OCI-LY7 (cell line): ENCODE data around the gene ST3GAL3. TPM values are rescaled to one million over a fixed set of nuclear protein-coding genes. Genes with fewer than 3 reads are reported as not detected.

Experiments
- BruUV-seq: library from RNA; stranded (reverse); fragments of 400-500 nt; replicated peaks from 2 replicates; lab custom pipeline; 2021; lab: Mats Ljungman, UMichigan
- CTCF ChIA-PET: fragments of 300-600 bp; sonication (Branson Sonifier 250); formaldehyde crosslinking; loops from one replicate; lab custom pipeline; 2022; ENCODE audit warnings: antibody characterized with exemption; ENCODE audit not compliant: unreplicated experiment; lab: Charles Lee
- POLR2A ChIA-PET: fragments of 300-600 bp; sonication (Branson Sonifier 250); formaldehyde crosslinking; loops from one replicate; lab custom pipeline; 2022; ENCODE audit warnings: antibody characterized with exemption; lab: Charles Lee
- DNase-seq: peaks from one replicate; pipeline ENCODE4 v3.0.0-alpha.2; 2015; ENCODE audit warnings: low spot score
- H2AFZ ChIP-seq: fragments of 200-600 bp; sonication (generic), shearing (Covaris generic); 2 replicates; pipeline ENCODE4 v1.6.1; 2014; ENCODE audit warnings: mild to moderate bottlenecking, antibody characterized with exemption, low read length, moderate library complexity
- H3K27ac ChIP-seq: fragments of 200-600 bp; sonication (generic); 2 replicates; pipeline ENCODE4 v1.5.1; 2014; ENCODE audit warnings: mixed run types, low read depth, mild to moderate bottlenecking, moderate library complexity, low read length, inconsistent platforms; ENCODE audit not compliant: poor library complexity, severe bottlenecking
- H3K36me3 ChIP-seq: fragments of 200-600 bp; sonication (generic); 2 replicates; pipeline ENCODE4 v1.6.1; 2014; ENCODE audit warnings: mild to moderate bottlenecking, antibody characterized with exemption, low read length, moderate library complexity, mixed read lengths; ENCODE audit not compliant: insufficient read depth
- H3K4me1 ChIP-seq: fragments of 200-600 bp; sonication (generic); 2 replicates; pipeline ENCODE4 v1.5.1; 2014; ENCODE audit warnings: mild to moderate bottlenecking, low read length; ENCODE audit not compliant: insufficient read depth, poor library complexity, severe bottlenecking
- H3K4me2 ChIP-seq: fragments of 200-600 bp; sonication (generic); 2 replicates; pipeline ENCODE4 v1.6.1; 2014; ENCODE audit warnings: mild to moderate bottlenecking, low read length
- H3K4me3 ChIP-seq: fragments of 200-600 bp; sonication (generic); 2 replicates; pipeline ENCODE4 v1.5.1; 2014; ENCODE audit warnings: mild to moderate bottlenecking, low read depth, low read length; ENCODE audit not compliant: poor library complexity, severe bottlenecking
- H3K79me2 ChIP-seq: fragments of 200-600 bp; sonication (generic); 2 replicates; pipeline ENCODE4 v1.6.1; 2016; ENCODE audit warnings: low read depth, mild to moderate bottlenecking, low read length, moderate library complexity, mixed read lengths; ENCODE audit not compliant: insufficient read depth
- H3K9me2 ChIP-seq: fragments of 200-600 bp; sonication (generic); 2 replicates; pipeline ENCODE4 v1.6.1; 2016; ENCODE audit warnings: mild to moderate bottlenecking, low read length, mixed read lengths; ENCODE audit not compliant: insufficient read depth
- H3K9me3 ChIP-seq: fragments of 200-600 bp; sonication (generic); 2 replicates; pipeline ENCODE4 v1.6.1; 2014; ENCODE audit warnings: mild to moderate bottlenecking, mixed run types, low read length, mixed read lengths
- H4K20me1 ChIP-seq: fragments of 200-600 bp; sonication (generic); 2 replicates; pipeline ENCODE4 v1.6.1; 2014; ENCODE audit warnings: mild to moderate bottlenecking, antibody characterized with exemption, low read length, moderate library complexity, mixed read lengths; ENCODE audit not compliant: insufficient read depth
- CTCF ChIP-seq: fragments of 200-600 bp; sonication (generic); conservative IDR thresholded peaks from 2 replicates; pipeline ENCODE4 v1.5.1; 2014; ENCODE audit warnings: mild to moderate bottlenecking, antibody characterized with exemption, low read length, moderate library complexity, mixed read lengths
- EZH2phosphoT487 ChIP-seq: fragments of 200-600 bp; sonication (generic); IDR thresholded peaks from 2 replicates; pipeline ENCODE4 v1.6.1; 2018; ENCODE audit warnings: low read depth, borderline replicate concordance, mild to moderate bottlenecking, mixed run types, antibody characterized with exemption, low read length, moderate library complexity, mixed read lengths
- intact Hi-C: fragments of 100-400 bp; cut with micrococcal nuclease; formaldehyde crosslinking; loops from one replicate; pipeline ENCODE4 v1.10.0; 2022; ENCODE audit not compliant: unreplicated experiment
- total RNA-seq, 2 experiments: library from RNA; depleted of rRNA in 1 of 2; stranded (reverse); fragments of >200 nt in 1 of 2; shearing (Covaris generic) in 1 of 2; gene quantifications; 2 replicates each; pipeline ENCODE4 v1.2.3, GENCODE V29; 2014 to 2022

Gene ST3GAL3
- total RNA-seq, 2 experiments from 2014 or later = 24.0 to 45.0 TPM

GRCh38 chr1:43819357-43819756 is 112.0 kb downstream of the ST3GAL3 start:
- H3K9me2 ChIP-seq = no peaks in the 10 kb centered on the region
- ChIA-PET POLR2A (no interaction called here), CTCF (no interaction called here)
- DNase-seq = no peak
- BruUV-seq = no TSS peak
- peaks cover 16% of the 10 kb centered on the region for H3K9me3 ChIP-seq
- H3K4me3 ChIP-seq = no peak overlapping the region
- H3K79me2 ChIP-seq = no peaks in the 10 kb centered on the region
- H3K4me1 ChIP-seq = peaks cover 12% of the 10 kb centered on the region
- H3K36me3 ChIP-seq = peaks cover 39% of the 10 kb centered on the region
- no peaks in the 10 kb centered on the region for H4K20me1 ChIP-seq
- no peak overlapping the region for H3K27ac ChIP-seq
- TF ChIP-seq EZH2phosphoT487 (no peak), CTCF (no peak)
- H2AFZ ChIP-seq = no peak overlapping the region
- H3K4me2 ChIP-seq = no peak overlapping the region
- intact Hi-C loops = no loop called here

- TF ChIP-seq EZH2phosphoT487 (no peak), CTCF (no peak)
- BruUV-seq = no TSS peak
- no peak for DNase-seq
- H3K4me3 ChIP-seq = no peak overlapping the region
- H3K79me2 ChIP-seq = no peaks in the 10 kb centered on the region
- intact Hi-C loops = no loop called here
- peaks cover 16% of the 10 kb centered on the region for H3K9me3 ChIP-seq
- H3K4me1 ChIP-seq = peaks cover 19% of the 10 kb centered on the region
- POLR2A ChIA-PET = no interaction called here
- H3K9me2 ChIP-seq = no peaks in the 10 kb centered on the region
- no peak overlapping the region for H3K27ac ChIP-seq
- CTCF ChIA-PET = no interaction called here
- peaks cover 34% of the 10 kb centered on the region for H3K36me3 ChIP-seq
- no peak overlapping the region for H2AFZ ChIP-seq
- H3K4me2 ChIP-seq = no peak overlapping the region
- H4K20me1 ChIP-seq = no peaks in the 10 kb centered on the region
These were observed 114.1 kb downstream of the ST3GAL3 start for GRCh38 chr1:43821471-43821870.

GRCh38 chr1:43822040-43822690 is 114.8 kb downstream of the ST3GAL3 start:
- intact Hi-C loops = no loop called here
- no peak for TF ChIP-seq EZH2phosphoT487
- peaks cover 31% of the 10 kb centered on the region for H3K36me3 ChIP-seq
- ChIA-PET CTCF (no interaction called here), POLR2A (no interaction called here)
- no peak overlapping the region for H2AFZ ChIP-seq
- H4K20me1 ChIP-seq = no peaks in the 10 kb centered on the region
- no peak overlapping the region for H3K4me2 ChIP-seq
- no TSS peak for BruUV-seq
- peaks cover 16% of the 10 kb centered on the region for H3K9me3 ChIP-seq
- peaks cover 19% of the 10 kb centered on the region for H3K4me1 ChIP-seq
- no peaks in the 10 kb centered on the region for H3K9me2 ChIP-seq
- no peak overlapping the region for H3K27ac ChIP-seq
- no peak overlapping the region for H3K4me3 ChIP-seq
- DNase-seq = no peak
- H3K79me2 ChIP-seq = no peaks in the 10 kb centered on the region
